HG03442 (cell line): ENCODE results near the gene SLC25A30.
"Not testable (repeated sequence)": the region's sequence is repeated elsewhere in the genome, so short reads cannot be mapped to it uniquely, and the experiment has no call there.

ENCODE experiments used
- ATAC-seq: cut with Tn5 transposase; IDR thresholded peaks from one replicate; pipeline ENCODE4 v1.9.1; 2021; ENCODE audit warnings: mild to moderate bottlenecking, moderate library complexity; ENCODE audit not compliant: unreplicated experiment

The SLC25A30 gene

GRCh38 chr13:45392811-45393210, 25.4 kb downstream of the SLC25A30 start:
- ATAC-seq = no peak

GRCh38 chr13:45391926-45392325, 26.2 kb downstream of the SLC25A30 start:
- no peak for ATAC-seq

DNA sequence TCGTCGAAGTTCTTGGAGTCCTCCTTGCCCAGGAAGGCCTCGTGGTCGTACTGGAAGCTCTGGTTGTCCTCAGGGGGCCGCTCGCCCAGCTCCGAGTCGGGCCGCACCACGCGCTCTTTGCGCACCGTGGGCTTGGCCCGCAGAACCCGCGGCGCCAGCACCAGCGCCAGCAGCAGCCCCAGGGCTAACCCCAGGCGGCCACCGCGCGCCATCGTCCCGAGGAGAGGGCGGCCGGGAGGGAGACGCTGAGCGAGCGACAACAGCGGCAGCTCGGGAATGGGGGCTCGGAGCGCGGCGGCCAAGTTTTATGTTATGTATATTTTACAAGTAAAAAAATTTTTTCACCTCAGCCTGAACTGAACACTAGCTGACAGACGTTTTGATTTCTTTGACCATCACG, 27.0 kb downstream of the SLC25A30 start:
- not testable (repeated sequence) for ATAC-seq

DNA sequence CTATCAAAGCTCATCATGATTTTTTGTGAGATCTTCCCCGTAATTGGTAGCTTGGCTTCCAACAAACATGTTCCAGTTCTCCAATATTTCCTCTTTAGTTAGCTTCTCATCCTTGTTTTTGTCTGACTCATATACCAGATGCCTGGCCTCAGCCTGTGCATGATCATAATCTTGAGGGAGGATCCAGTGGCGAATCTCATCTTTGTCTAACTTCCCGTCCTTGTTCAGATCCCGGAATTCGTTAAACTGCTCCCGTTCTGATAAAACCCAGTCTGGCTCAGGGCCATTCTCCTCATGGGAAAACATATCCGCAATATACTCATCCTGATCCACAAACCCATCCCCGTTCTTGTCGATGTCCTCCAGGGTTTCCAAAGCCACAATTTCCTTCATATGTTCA, 27.8 kb downstream of the SLC25A30 start:
- not testable (repeated sequence) for ATAC-seq

DNA sequence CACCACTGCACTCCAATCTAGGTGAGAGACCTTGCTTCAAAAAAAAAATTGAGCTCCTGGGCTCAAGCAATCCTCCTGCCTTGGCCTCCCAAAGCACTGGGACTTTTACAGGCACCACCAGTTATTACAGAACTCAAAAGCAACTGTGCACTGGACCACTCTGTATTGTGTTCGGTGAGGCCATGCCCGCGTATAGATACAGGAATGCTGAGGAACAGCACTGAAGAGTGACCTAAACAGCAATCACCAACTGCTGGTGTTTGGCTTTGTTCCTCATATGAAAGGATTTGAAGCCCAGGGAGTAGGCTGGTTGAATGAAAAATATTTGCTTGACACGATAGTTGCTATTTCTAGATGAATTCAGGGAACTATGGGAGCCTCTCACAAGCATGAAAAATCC, 29.5 kb downstream of the SLC25A30 start:
- ATAC-seq = no peak

DNA sequence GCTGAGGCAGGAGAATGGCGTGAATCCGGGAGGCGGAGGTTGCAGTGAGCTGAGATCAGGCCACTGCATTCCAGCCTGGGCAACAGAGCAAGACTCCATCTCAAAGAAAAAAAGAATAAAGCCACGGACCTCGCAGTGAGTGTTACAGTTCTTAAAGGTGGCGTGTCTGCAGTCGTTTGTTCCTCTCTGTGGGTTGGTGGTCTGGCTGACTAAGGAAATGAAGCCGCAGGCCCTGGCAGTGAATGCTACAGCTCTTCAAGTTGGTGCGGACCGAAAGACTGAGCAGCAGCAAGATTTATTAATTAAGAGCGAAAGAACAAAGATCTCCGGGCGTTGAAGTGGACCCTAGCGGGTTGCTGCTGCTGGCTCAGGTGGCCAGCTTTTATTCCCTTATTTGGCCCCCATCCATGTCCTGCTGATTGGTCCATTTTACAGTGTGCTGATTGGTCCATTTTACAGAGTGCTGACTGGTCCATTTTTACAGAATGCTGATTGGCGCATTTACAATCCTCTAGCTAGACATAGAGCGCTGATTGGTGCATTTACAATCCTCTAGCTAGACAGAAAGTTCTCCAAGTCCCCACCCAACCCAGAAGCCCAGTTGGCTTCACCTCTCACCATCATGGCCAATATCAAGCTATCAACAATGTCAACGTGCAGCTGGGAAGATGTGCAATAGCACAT, 31.1 kb downstream of the SLC25A30 start:
- ATAC-seq = not testable (repeated sequence)

GRCh38 chr13:45385907-45386553, 32.1 kb downstream of the SLC25A30 start:
- no peak for ATAC-seq

- ATAC-seq = no peak
These were observed 32.9 kb downstream of the SLC25A30 start for GRCh38 chr13:45385320-45385719.

- ATAC-seq = no peak
These were observed 33.5 kb downstream of the SLC25A30 start for GRCh38 chr13:45384474-45385174.

- ATAC-seq = not testable (repeated sequence)
These were observed 35.4 kb downstream of the SLC25A30 start for GRCh38 chr13:45382739-45383138.

DNA sequence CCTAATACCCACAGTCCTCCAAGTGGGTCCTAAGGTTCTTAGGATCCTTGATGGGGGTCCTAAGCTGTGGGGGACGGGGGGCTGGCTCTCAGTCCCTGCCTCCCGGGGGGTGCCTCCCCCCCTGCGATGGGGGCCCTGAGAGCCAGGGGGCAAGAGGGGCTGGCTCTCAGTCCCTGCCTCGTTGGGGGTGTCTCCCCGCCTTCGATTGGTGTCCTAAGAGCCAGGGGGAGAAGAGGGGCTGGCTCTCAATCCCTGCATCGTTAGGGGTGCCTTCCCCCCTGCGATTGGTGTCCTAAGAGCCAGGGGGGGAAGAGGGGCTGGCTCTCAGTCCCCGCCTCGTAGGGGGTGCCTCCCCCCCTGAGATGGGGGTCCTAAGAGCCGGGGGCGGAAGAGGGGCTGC, 37.0 kb downstream of the SLC25A30 start:
- no peak for ATAC-seq

DNA sequence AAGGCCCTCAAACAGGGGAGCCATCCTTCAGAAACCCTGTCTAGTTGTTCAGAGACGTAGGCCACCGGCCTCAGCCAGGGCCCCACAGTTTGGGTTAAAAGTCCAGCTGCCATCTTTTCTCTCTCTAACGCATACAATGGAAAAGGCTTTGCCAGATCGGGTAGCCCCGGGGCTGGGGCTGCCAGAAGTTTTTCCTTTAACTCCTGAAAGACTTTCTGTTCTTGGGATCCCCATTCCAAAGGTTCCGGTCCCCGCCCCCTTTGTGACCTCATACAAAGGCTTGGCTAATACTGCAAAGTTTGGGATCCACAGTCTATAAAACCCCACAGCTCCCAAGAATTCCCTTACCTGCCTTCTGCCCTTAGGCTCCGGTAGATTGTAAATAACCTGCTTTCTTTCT, 37.5 kb downstream of the SLC25A30 start:
- not testable (repeated sequence) for ATAC-seq

DNA sequence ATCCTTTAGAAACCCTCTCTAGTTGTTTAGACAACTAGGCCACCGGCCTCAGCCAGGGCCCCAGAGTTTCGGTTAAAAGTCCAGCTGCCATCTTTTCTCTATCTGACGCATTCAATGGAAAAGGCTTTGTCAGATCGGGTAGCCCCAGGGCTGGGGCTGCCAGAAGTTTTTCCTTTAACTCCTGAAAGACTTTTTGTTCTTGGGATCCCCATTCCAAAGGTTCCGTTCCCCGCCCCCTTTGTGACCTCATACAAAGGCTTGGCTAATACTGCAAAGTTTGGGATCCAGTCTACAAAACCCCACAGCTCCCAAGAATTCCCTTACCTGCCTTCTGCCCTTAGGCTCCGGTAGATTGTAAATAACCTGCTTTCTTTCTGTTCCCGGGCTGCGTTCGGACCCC, 38.7 kb downstream of the SLC25A30 start:
- ATAC-seq = not testable (repeated sequence)

DNA sequence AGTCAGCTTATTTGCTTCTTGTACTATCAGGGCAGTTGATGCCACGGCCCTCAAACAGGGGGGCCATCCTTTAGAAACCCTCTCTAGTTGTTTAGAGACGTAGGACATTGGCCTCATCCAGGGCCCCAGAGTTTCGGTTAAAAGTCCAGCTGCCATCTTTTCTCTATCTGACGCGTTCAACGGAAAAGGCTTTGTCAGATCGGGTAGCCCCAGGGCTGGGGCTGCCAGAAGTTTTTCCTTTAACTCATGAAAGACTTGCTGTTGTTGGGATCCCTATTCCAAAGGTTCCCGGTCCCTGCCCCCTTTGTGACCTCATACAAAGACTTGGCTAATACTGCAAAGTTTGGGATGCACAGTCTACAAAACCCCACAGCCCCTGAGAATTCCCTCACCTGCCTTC, 39.4 kb downstream of the SLC25A30 start:
- not testable (repeated sequence) for ATAC-seq

DNA sequence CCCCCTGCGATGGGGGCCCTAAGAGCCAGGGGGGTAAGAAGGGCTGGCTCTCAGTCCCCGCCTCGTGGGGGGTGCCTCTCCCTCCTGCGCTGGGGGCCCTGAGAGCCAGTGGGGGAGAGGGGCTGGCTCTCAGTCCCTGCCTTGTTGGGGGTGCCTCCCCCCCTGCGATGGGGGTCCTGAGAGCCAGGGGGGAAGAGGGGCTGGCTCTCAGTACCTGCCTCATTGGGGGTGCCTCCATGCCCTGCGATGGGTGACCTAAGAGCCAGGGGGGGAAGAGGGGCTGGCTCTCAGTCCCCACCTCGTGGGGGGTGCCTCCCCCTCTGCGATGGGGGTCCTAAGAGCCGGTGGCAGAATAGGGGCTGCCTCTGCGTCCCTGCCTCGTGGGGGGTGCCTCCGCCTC, 40.9 kb downstream of the SLC25A30 start:
- ATAC-seq = not testable (repeated sequence)

DNA sequence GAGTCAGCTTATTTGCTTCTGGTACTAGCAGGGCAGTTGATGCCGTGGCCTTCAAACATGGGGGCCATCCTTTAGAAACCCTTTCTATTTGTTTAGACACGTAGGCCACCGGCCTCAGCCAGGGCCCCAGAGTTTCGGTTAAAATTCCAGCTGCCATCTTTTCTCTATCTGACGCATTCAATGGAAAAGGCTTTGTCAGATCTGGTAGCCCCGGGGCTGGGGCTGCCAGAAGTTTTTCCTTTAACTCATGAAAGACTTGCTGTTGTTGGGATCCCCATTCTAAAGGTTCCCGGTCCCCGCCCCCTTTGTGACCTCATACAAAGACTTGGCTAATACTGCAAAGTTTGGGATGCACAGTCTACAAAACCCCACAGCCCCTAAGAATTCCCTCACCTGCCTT, 41.5 kb downstream of the SLC25A30 start:
- ATAC-seq = not testable (repeated sequence)

DNA sequence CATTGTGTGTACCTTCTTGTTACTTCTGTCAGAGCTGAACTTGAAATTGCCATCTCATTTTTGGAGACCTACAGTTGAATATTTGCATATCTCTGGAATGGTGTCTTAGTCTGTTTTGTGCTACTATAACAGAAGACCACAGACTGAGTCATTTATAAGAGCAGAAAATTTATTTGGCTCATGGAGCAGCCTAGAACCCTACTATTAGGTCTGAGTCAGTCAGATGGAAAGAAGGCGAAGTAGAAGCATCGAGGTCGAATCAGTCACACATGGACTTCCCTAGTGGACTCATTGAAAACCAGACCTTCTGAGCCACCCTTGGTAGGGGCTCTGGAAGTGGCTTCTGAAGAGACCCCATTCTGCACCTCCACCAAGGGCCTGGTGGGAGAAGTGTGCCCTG, 43.3 kb downstream of the SLC25A30 start:
- ATAC-seq = no peak

DNA sequence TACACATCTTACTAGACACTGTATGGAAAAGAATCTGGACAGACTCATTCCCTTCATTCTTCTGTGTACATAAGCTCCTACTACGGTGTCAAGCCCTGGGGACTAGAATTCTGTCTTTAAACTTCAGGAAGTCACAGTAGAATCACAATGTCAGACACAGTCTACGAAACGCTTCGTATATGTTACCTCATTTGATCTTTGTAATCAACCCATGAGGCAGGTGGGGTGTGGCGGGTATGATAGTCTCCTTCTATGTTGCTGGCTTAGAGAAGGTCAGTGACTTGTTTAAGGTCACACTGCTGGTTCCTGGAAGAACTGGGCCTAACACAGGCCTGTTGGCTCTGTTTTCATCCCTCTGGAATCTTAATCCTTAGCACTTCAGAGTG, 45.0 kb downstream of the SLC25A30 start:
- ATAC-seq = no peak

DNA sequence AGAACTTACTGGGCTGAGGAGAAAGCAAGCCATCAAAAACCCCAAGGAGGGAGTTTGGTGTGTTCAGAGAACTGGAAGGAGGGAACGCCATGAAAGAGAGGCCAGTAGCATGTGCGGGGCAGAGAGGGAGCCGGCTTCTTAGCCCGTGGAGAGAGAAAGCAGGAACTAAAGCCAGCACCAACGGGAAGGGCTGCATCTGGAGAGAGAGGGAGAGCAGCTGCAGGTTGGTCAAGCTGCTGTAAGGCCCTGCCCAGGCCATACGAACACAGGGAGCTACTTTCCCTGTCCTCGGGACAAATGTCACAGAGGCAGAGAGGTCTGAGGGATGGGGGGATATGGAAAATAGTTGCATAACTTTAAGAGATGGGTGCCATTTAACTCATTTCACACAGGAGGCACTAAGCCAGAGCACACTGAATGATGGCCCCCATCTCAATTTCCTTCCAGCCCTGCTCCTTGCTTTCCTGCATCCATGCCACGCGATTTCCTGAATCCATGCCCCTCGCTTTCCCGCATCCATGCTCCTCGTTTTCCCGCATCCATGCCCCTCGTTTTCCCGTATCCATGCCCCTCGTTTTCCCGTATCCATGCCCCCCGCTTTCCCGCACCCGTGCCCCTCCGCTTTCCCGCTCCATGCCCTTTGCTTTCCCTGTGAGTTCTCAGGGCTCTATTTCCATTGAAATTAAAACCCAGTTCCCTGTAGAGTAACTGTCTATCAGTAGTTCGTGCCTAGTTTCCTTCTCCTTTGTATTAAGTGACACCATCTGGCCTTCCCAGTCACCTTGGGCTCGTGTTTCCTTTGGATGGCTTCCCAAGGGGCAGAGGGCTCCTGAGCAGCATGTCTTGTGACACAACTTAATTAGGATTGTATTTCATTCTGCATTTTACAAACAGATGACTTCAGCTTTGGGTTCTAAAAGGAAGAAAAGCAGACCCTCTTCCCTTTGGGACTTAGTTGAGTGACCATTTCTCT, 45.7 kb downstream of the SLC25A30 start:
- ATAC-seq = no peak

DNA sequence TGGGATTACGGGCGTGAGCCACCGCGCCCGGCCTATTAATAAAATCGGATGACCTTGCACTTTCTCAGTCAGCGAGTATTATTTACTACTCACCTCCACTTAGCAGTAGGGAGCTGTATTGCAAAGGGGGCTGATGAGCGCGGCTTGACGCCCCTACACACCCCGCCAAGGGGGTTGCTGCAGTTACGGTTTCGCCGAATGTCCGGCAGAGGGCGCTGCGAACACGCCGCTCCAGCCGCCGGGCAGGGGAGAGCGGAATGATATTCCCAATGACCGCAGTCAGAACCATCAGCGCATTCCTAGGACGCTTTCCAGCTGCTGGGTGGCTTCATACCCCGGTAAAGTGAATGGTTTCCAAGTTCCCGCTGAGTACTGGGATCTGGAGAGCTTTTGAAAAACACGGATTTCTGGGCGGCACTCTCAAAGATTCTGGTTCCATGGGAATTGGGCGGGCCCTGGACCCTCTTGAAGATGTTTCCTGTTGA, 47.2 kb downstream of the SLC25A30 start:
- ATAC-seq = no peak

- ATAC-seq = no peak
These were observed 49.1 kb downstream of the SLC25A30 start for GRCh38 chr13:45369116-45369515.
